Activated CD4-positive, alpha-beta T cell treated with anti-CD3 and anti-CD28 coated beads for 36 hours (primary cell): Measurements from ENCODE around the gene CAMKMT. TPM values are rescaled to one million over a fixed set of nuclear protein-coding genes. Genes with fewer than 3 reads are reported as not detected.

ENCODE experiments used
- ATAC-seq: fragments of 200-7000 bp; cut with Tn5 transposase; one replicate; pipeline ENCODE4 v1.10.0; 2021; ENCODE audit warnings: mild to moderate bottlenecking, moderate library complexity
- CTCF ChIA-PET: fragments of 350-600 bp; sonication (Branson Sonifier 250); formaldehyde crosslinking; loops from one replicate; lab custom pipeline; 2021; ENCODE audit warnings: antibody characterized with exemption; lab: Charles Lee
- POLR2A ChIA-PET: fragments of 350-600 bp; sonication (Branson Sonifier 250); formaldehyde crosslinking; loops from one replicate; lab custom pipeline; 2021; ENCODE audit warnings: antibody characterized with exemption, inconsistent platforms; lab: Charles Lee
- DNase-seq: peaks from one replicate; pipeline ENCODE4 v3.0.0-alpha.2; 2020
- H3K27ac Mint-ChIP-seq: one replicate; pipeline ENCODE4 v1.8.0; 2021; ENCODE audit warnings: mixed read lengths
- H3K27me3 Mint-ChIP-seq: one replicate; pipeline ENCODE4 v1.8.0; 2021; ENCODE audit warnings: mixed read lengths
- H3K36me3 Mint-ChIP-seq: one replicate; pipeline ENCODE4 v1.8.0; 2021; ENCODE audit warnings: low read depth, mixed read lengths
- H3K4me1 Mint-ChIP-seq: one replicate; pipeline ENCODE4 v1.8.0; 2021; ENCODE audit warnings: mixed read lengths
- H3K4me3 Mint-ChIP-seq: one replicate; pipeline ENCODE4 v1.8.0; 2021; ENCODE audit warnings: mild to moderate bottlenecking, moderate library complexity, mixed read lengths
- H3K9me3 Mint-ChIP-seq: one replicate; pipeline ENCODE4 v1.8.0; 2021; ENCODE audit warnings: low read depth, mixed read lengths
- intact Hi-C, 2 experiments: fragments of 100-400 bp; cut with DNase I in 1 of 2; cut with micrococcal nuclease in 1 of 2; formaldehyde crosslinking; loops; one replicate each; pipeline versions ENCODE4 v1.14.2 to v1.15.1; 2022 to 2024; cut with DNase I, micrococcal nuclease
- total RNA-seq, 2 experiments: library from RNA; stranded (reverse); gene quantifications; one replicate each; pipeline ENCODE4 v1.2.3, GENCODE V29; 2021

The CAMKMT gene
- total RNA-seq, 2 experiments from 2014 or later, result 10.8 to 13.3 TPM

- Mint-ChIP-seq H3K4me1 (peaks cover 13% of the 10 kb centered on the region), H3K27me3 (peaks cover 74% of the 10 kb centered on the region), H3K27ac (no peak overlapping the region), H3K4me3 (no peak overlapping the region), H3K36me3 (no peaks in the 10 kb centered on the region), H3K9me3 (no peaks in the 10 kb centered on the region)
- intact Hi-C loops, result loop anchor here (5.0 to 10.0 kb wide), 2 partner anchors 202 to 359 kb away; partner anchors contain the start of gene SIX2 (in 2 of the 2)
- CTCF ChIA-PET, result interaction anchor here (0.6 to 1.2 kb wide), 4 partner anchors 15 to 463 kb away, joined by 3 to 6 read pairs (median 3); no protein-coding TSS in a partner anchor
- DNase-seq (no peak), ATAC-seq (no peak)
- POLR2A ChIA-PET, result no interaction called here
These were observed 443.9 kb downstream of the CAMKMT start for GRCh38 chr2:44805401-44806235.

- CTCF ChIA-PET, result no interaction called here
- Mint-ChIP-seq H3K36me3 (no peaks in the 10 kb centered on the region), H3K27ac (no peak overlapping the region)
These were observed 445.7 kb downstream of the CAMKMT start for GRCh38 chr2:44807201-44808025.

GRCh38 chr2:44810892-44811530 is 449.3 kb downstream of the CAMKMT start:
- Mint-ChIP-seq H3K9me3 (no peaks in the 10 kb centered on the region), H3K4me3 (no peak overlapping the region), H3K4me1 (no peaks in the 10 kb centered on the region), H3K36me3 (no peaks in the 10 kb centered on the region), H3K27me3 (peaks cover 63% of the 10 kb centered on the region), H3K27ac (no peak overlapping the region)
- no peak for DNase-seq
- no peak for ATAC-seq
- ChIA-PET POLR2A (no interaction called here), CTCF (no interaction called here)
- intact Hi-C loops, result no loop called here

More at GRCh38 chr2:44807201-44808025, 445.7 kb downstream of the CAMKMT start:
- Mint-ChIP-seq H3K9me3 (no peaks in the 10 kb centered on the region), H3K4me1 (no peaks in the 10 kb centered on the region), H3K4me3 (no peak overlapping the region), H3K27me3 (peaks cover 74% of the 10 kb centered on the region)
- DNase-seq, result no peak
- intact Hi-C loops, result loop anchor here (5.0 to 10.0 kb wide), 2 partner anchors 200 to 357 kb away; partner anchors contain the start of gene SIX2 (in 2 of the 2)
- POLR2A ChIA-PET, result no interaction called here
- ATAC-seq, result no peak

- Mint-ChIP-seq H3K4me3 (no peak overlapping the region), H3K27me3 (peaks cover 49% of the 10 kb centered on the region), H3K36me3 (no peaks in the 10 kb centered on the region), H3K4me1 (no peaks in the 10 kb centered on the region), H3K9me3 (no peaks in the 10 kb centered on the region), H3K27ac (no peak overlapping the region)
- intact Hi-C loops, result no loop called here
- ChIA-PET CTCF (no interaction called here), POLR2A (no interaction called here)
- ATAC-seq, result no peak
- DNase-seq, result no peak
These were observed 451.4 kb downstream of the CAMKMT start for GRCh38 chr2:44813165-44813564.

- Mint-ChIP-seq H3K36me3 (no peaks in the 10 kb centered on the region), H3K9me3 (no peaks in the 10 kb centered on the region), H3K27ac (no peak overlapping the region), H3K27me3 (peaks cover 49% of the 10 kb centered on the region), H3K4me1 (no peaks in the 10 kb centered on the region), H3K4me3 (no peak overlapping the region)
- CTCF ChIA-PET, result no interaction called here
- DNase-seq, result no peak
- POLR2A ChIA-PET, result no interaction called here
- intact Hi-C loops, result no loop called here
- no peak for ATAC-seq
These were observed 451.9 kb downstream of the CAMKMT start for GRCh38 chr2:44813658-44814057.

GRCh38 chr2:44817256-44817655 is 455.5 kb downstream of the CAMKMT start:
- no peaks in the 10 kb centered on the region for H3K36me3 Mint-ChIP-seq

GRCh38 chr2:44817673-44818335 is 456.1 kb downstream of the CAMKMT start:
- no peak for ATAC-seq
- POLR2A ChIA-PET, result no interaction called here
- intact Hi-C loops, result no loop called here

More at GRCh38 chr2:44817256-44817655, 455.5 kb downstream of the CAMKMT start:
- intact Hi-C loops, result no loop called here
- H3K4me1 Mint-ChIP-seq, result no peaks in the 10 kb centered on the region
- POLR2A ChIA-PET, result no interaction called here
- no peaks in the 10 kb centered on the region for H3K9me3 Mint-ChIP-seq
- no peak overlapping the region for H3K4me3 Mint-ChIP-seq
- no peak overlapping the region for H3K27ac Mint-ChIP-seq
- peaks cover 29% of the 10 kb centered on the region for H3K27me3 Mint-ChIP-seq
- ATAC-seq (no peak), DNase-seq (no peak)
- CTCF ChIA-PET, result interaction anchor here (1.5 kb wide), 1 partner anchor 338 kb away, joined by 3 read pairs; no protein-coding TSS in a partner anchor

GRCh38 chr2:44819061-44819460 is 457.3 kb downstream of the CAMKMT start:
- Mint-ChIP-seq H3K27ac (no peak overlapping the region), H3K4me3 (no peak overlapping the region), H3K9me3 (no peaks in the 10 kb centered on the region), H3K27me3 (peaks cover 17% of the 10 kb centered on the region), H3K36me3 (no peaks in the 10 kb centered on the region), H3K4me1 (no peaks in the 10 kb centered on the region)
- ChIA-PET POLR2A (no interaction called here), CTCF (no interaction called here)
- no peak for DNase-seq
- no peak for ATAC-seq
- intact Hi-C loops, result no loop called here

More at GRCh38 chr2:44817673-44818335, 456.1 kb downstream of the CAMKMT start:
- no peaks in the 10 kb centered on the region for H3K36me3 Mint-ChIP-seq
- no peak for DNase-seq
- H3K27ac Mint-ChIP-seq, result no peak overlapping the region
- H3K4me3 Mint-ChIP-seq, result no peak overlapping the region
- H3K9me3 Mint-ChIP-seq, result no peaks in the 10 kb centered on the region
- peaks cover 25% of the 10 kb centered on the region for H3K27me3 Mint-ChIP-seq
- H3K4me1 Mint-ChIP-seq, result no peaks in the 10 kb centered on the region
- CTCF ChIA-PET, result interaction anchor here (1.5 kb wide), 1 partner anchor 338 kb away, joined by 3 read pairs; no protein-coding TSS in a partner anchor

- Mint-ChIP-seq H3K27me3 (peaks cover 11% of the 10 kb centered on the region), H3K4me1 (no peaks in the 10 kb centered on the region), H3K27ac (no peak overlapping the region), H3K4me3 (no peak overlapping the region), H3K9me3 (no peaks in the 10 kb centered on the region), H3K36me3 (no peaks in the 10 kb centered on the region)
- ATAC-seq (no peak), DNase-seq (no peak)
- POLR2A ChIA-PET, result no interaction called here
- intact Hi-C loops, result no loop called here
- CTCF ChIA-PET, result interaction anchor here (0.7 kb wide), 1 partner anchor 342 kb away, joined by 4 read pairs; no protein-coding TSS in a partner anchor
These were observed 459.8 kb downstream of the CAMKMT start for GRCh38 chr2:44821500-44821899.

GRCh38 chr2:44822174-44822573 is 460.4 kb downstream of the CAMKMT start:
- POLR2A ChIA-PET, result no interaction called here
- no peaks in the 10 kb centered on the region for H3K4me1 Mint-ChIP-seq

More at GRCh38 chr2:44822174-44822573, 460.4 kb downstream of the CAMKMT start:
- Mint-ChIP-seq H3K27me3 (peaks cover 11% of the 10 kb centered on the region), H3K36me3 (no peaks in the 10 kb centered on the region), H3K4me3 (no peak overlapping the region), H3K9me3 (no peaks in the 10 kb centered on the region), H3K27ac (no peak overlapping the region)
- intact Hi-C loops, result no loop called here
- no peak for ATAC-seq
- no peak for DNase-seq
- CTCF ChIA-PET, result interaction anchor here (0.7 kb wide), 1 partner anchor 343 kb away, joined by 4 read pairs; no protein-coding TSS in a partner anchor
